Activated naive CD4-positive, alpha-beta T cell treated with anti-CD3 and anti-CD28 coated beads for 36 hours (primary cell): ENCODE results near the gene TMEM255B. TPM values are rescaled to one million over a fixed set of nuclear protein-coding genes. Genes with fewer than 3 reads are reported as not detected.

ENCODE experiments used
- CTCF ChIA-PET: fragments of 350-600 bp; sonication (Branson Sonifier 250); formaldehyde crosslinking; loops from one replicate; lab custom pipeline; 2021; ENCODE audit warnings: antibody characterized with exemption; lab: Charles Lee
- DNase-seq: peaks from one replicate; pipeline ENCODE4 v3.0.0-alpha.2; 2020
- H3K27ac Mint-ChIP-seq: one replicate; pipeline ENCODE4 v1.8.0; 2021; ENCODE audit warnings: mild to moderate bottlenecking, mixed read lengths
- H3K27me3 Mint-ChIP-seq: one replicate; pipeline ENCODE4 v1.8.0; 2021; ENCODE audit warnings: low read depth, mixed read lengths
- H3K36me3 Mint-ChIP-seq: one replicate; pipeline ENCODE4 v1.8.0; 2021; ENCODE audit warnings: low read depth, mixed read lengths
- H3K4me1 Mint-ChIP-seq: one replicate; pipeline ENCODE4 v1.8.0; 2021; ENCODE audit warnings: low read depth, mixed read lengths
- H3K4me3 Mint-ChIP-seq: one replicate; pipeline ENCODE4 v1.8.0; 2021; ENCODE audit warnings: mild to moderate bottlenecking, moderate library complexity, mixed read lengths
- H3K9me3 Mint-ChIP-seq: one replicate; pipeline ENCODE4 v1.8.0; 2021; ENCODE audit warnings: mixed read lengths
- intact Hi-C: fragments of 100-400 bp; cut with micrococcal nuclease; formaldehyde crosslinking; loops from one replicate; pipeline ENCODE4 v1.15.1; 2023
- total RNA-seq, 2 experiments: library from RNA; stranded (reverse); gene quantifications; one replicate each; pipeline ENCODE4 v1.2.3, GENCODE V29; 2021

Gene TMEM255B
- total RNA-seq, 2 experiments from 2014 or later = 1.1 TPM

GRCh38 chr13:113810640-113811039 is 51.6 kb downstream of the TMEM255B start:
- Mint-ChIP-seq H3K9me3 (peaks cover 16% of the 10 kb centered on the region), H3K4me3 (no peak overlapping the region), H3K36me3 (peaks cover 2% of the 10 kb centered on the region), H3K4me1 (peaks cover 4% of the 10 kb centered on the region), H3K27ac (no peak overlapping the region), H3K27me3 (no peaks in the 10 kb centered on the region)
- CTCF ChIA-PET = no interaction called here
- intact Hi-C loops = no loop called here
- no peak for DNase-seq

- Mint-ChIP-seq H3K4me1 (peaks cover 10% of the 10 kb centered on the region), H3K9me3 (peaks cover 16% of the 10 kb centered on the region), H3K27me3 (no peaks in the 10 kb centered on the region), H3K4me3 (no peak overlapping the region), H3K36me3 (peaks cover 2% of the 10 kb centered on the region), H3K27ac (no peak overlapping the region)
- CTCF ChIA-PET = no interaction called here
- intact Hi-C loops = no loop called here
- no peak for DNase-seq
These were observed 52.3 kb downstream of the TMEM255B start for GRCh38 chr13:113811081-113811928.

GRCh38 chr13:113812178-113813040 is 53.4 kb downstream of the TMEM255B start:
- CTCF ChIA-PET = no interaction called here
- no peak overlapping the region for H3K4me3 Mint-ChIP-seq
- H3K4me1 Mint-ChIP-seq = peaks cover 18% of the 10 kb centered on the region
- intact Hi-C loops = no loop called here
- no peak overlapping the region for H3K27ac Mint-ChIP-seq
- H3K36me3 Mint-ChIP-seq = peaks cover 5% of the 10 kb centered on the region
- H3K27me3 Mint-ChIP-seq = no peaks in the 10 kb centered on the region
- peaks cover 16% of the 10 kb centered on the region for H3K9me3 Mint-ChIP-seq
- DNase-seq = no peak

GRCh38 chr13:113813070-113813748 is 54.2 kb downstream of the TMEM255B start:
- Mint-ChIP-seq H3K9me3 (peaks cover 12% of the 10 kb centered on the region), H3K4me3 (no peak overlapping the region), H3K4me1 (peaks cover 21% of the 10 kb centered on the region), H3K27ac (no peak overlapping the region), H3K27me3 (no peaks in the 10 kb centered on the region), H3K36me3 (peaks cover 5% of the 10 kb centered on the region)
- CTCF ChIA-PET = no interaction called here
- no peak for DNase-seq
- intact Hi-C loops = no loop called here

- intact Hi-C loops = loop anchor here (2.0 kb wide), 1 partner anchor 55 kb away; the partner anchor contains the start of gene TMEM255B
- peaks cover 6% of the 10 kb centered on the region for H3K9me3 Mint-ChIP-seq
- CTCF ChIA-PET = no interaction called here
- peaks cover 21% of the 10 kb centered on the region for H3K4me1 Mint-ChIP-seq
- no peak for DNase-seq
- H3K4me3 Mint-ChIP-seq = no peak overlapping the region
- H3K27me3 Mint-ChIP-seq = no peaks in the 10 kb centered on the region
- no peak overlapping the region for H3K27ac Mint-ChIP-seq
- peaks cover 5% of the 10 kb centered on the region for H3K36me3 Mint-ChIP-seq
These were observed 54.9 kb downstream of the TMEM255B start for GRCh38 chr13:113813749-113814434.

- no peak overlapping the region for H3K4me3 Mint-ChIP-seq
- peaks cover 6% of the 10 kb centered on the region for H3K9me3 Mint-ChIP-seq
- DNase-seq = no peak
- CTCF ChIA-PET = no interaction called here
- no peaks in the 10 kb centered on the region for H3K27me3 Mint-ChIP-seq
- H3K4me1 Mint-ChIP-seq = peaks cover 21% of the 10 kb centered on the region
- H3K27ac Mint-ChIP-seq = no peak overlapping the region
- intact Hi-C loops = loop anchor here (2.0 kb wide), 1 partner anchor 56 kb away; the partner anchor contains the start of gene TMEM255B
- peaks cover 5% of the 10 kb centered on the region for H3K36me3 Mint-ChIP-seq
These were observed 55.4 kb downstream of the TMEM255B start for GRCh38 chr13:113814435-113814821.

GRCh38 chr13:113815151-113816058 is 56.4 kb downstream of the TMEM255B start:
- Mint-ChIP-seq H3K4me1 (peaks cover 21% of the 10 kb centered on the region), H3K27ac (peak overlapping the region; percentile 72), H3K4me3 (peak overlapping the region; percentile 91), H3K27me3 (no peaks in the 10 kb centered on the region), H3K36me3 (peaks cover 5% of the 10 kb centered on the region), H3K9me3 (peaks cover under 1% of the 10 kb centered on the region)
- DNase-seq = peak; percentile 73
- intact Hi-C loops = loop anchor here (1.0 to 5.0 kb wide), 5 partner anchors 57 to 295 kb away; partner anchors contain the start of gene TMEM255B
- CTCF ChIA-PET = no interaction called here

GRCh38 chr13:113816254-113816929 is 57.4 kb downstream of the TMEM255B start:
- intact Hi-C loops = loop anchor here (2.0 to 5.0 kb wide), 3 partner anchors 88 to 294 kb away; no protein-coding TSS in a partner anchor
- Mint-ChIP-seq H3K36me3 (peaks cover 6% of the 10 kb centered on the region), H3K4me1 (peaks cover 21% of the 10 kb centered on the region), H3K9me3 (no peaks in the 10 kb centered on the region), H3K4me3 (peak overlapping the region; percentile 91), H3K27ac (no peak overlapping the region), H3K27me3 (no peaks in the 10 kb centered on the region)
- no peak for DNase-seq
- CTCF ChIA-PET = interaction anchor here (0.9 kb wide), 1 partner anchor 410 kb away, joined by 3 read pairs; no protein-coding TSS in a partner anchor

GRCh38 chr13:113816946-113817859 is 58.2 kb downstream of the TMEM255B start:
- peak; percentile 94 for DNase-seq
- Mint-ChIP-seq H3K27ac (no peak overlapping the region), H3K4me3 (peak overlapping the region; percentile 91), H3K36me3 (peaks cover 6% of the 10 kb centered on the region), H3K27me3 (no peaks in the 10 kb centered on the region), H3K4me1 (peaks cover 21% of the 10 kb centered on the region), H3K9me3 (no peaks in the 10 kb centered on the region)
- CTCF ChIA-PET = interaction anchor here (0.9 kb wide), 1 partner anchor 409 kb away, joined by 3 read pairs; no protein-coding TSS in a partner anchor
- intact Hi-C loops = loop anchor here (1.0 to 5.0 kb wide), 5 partner anchors 46 to 409 kb away; no protein-coding TSS in a partner anchor
